COLO668 (cell line): Measurements from ENCODE around the gene SMYD2.

Experiments
- DNase-seq: peaks from one replicate; lab custom pipeline; 2025; ENCODE audit not compliant: unreplicated experiment; lab: John Stamatoyannopoulos, UW

Gene SMYD2

GRCh38 chr1:214300149-214300780 is 19.3 kb downstream of the SMYD2 start:
- no peak for DNase-seq

- DNase-seq = no peak
Observed at GRCh38 chr1:214301526-214301925, 20.6 kb downstream of the SMYD2 start.

DNA sequence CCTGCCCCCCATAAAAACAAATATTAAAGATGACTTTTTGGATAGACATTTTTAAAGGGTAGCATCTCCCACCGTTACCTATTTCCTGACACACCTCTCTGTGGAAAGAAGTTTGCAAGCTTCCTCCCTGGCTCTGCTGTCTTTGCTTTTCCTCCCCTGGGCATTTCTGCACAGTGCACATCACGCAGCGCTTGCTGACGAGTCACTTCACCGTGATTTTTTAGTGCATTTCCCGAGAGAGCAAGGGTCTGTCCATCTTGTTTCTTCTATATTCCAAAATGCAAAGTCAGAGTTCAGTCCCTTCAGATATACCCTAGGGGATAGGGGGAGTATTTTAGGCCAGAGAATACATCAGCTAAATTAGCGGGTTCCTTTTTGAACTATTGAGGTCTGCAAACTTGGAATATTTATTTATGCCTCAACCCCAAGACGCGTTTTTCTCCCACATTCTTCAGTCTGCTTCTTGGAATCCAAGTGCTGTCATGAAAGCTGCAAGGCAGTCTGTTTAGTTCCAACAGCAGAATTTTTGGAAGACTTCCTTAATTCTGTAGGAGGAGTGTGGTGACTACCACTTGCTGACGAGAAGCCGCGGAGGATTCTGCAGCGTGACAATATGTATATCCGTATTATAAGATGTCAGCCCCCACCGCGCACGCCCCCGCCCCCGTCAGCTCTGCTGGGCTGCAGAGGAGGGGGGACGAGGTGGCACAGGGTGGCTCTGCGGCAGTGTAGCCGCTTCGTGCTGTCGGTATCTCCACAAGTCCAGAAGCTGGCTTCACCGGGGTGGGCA is 22.4 kb downstream of the SMYD2 start:
- no peak for DNase-seq

- DNase-seq = no peak
Observed at GRCh38 chr1:214305164-214305751, 24.3 kb downstream of the SMYD2 start.

DNA sequence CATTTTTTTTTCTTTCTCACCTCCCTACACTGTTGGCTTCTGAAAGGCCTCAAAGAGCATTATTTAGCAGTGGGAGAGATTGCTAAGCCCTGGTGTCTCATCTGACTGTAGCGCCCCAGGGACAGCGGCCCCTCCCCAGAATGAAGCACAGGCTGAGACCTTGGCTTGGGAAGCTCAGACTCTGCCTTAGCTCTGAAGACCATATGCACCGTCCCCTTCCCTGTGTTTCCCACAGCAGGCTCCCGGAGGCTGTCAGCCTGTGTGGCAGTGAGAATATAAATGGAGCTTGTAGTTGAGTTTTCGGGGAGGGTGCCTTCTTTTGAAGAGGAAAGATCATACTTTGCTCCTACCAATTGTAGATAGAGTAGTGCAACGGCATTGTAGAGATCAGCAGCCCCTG is 25.3 kb downstream of the SMYD2 start:
- no peak for DNase-seq

- DNase-seq = no peak
Observed at GRCh38 chr1:214310010-214310409, 29.1 kb downstream of the SMYD2 start.

- DNase-seq = no peak
Observed at GRCh38 chr1:214310777-214311690, 30.1 kb downstream of the SMYD2 start.

GRCh38 chr1:214312530-214313051 is 31.6 kb downstream of the SMYD2 start:
- DNase-seq = no peak

DNA sequence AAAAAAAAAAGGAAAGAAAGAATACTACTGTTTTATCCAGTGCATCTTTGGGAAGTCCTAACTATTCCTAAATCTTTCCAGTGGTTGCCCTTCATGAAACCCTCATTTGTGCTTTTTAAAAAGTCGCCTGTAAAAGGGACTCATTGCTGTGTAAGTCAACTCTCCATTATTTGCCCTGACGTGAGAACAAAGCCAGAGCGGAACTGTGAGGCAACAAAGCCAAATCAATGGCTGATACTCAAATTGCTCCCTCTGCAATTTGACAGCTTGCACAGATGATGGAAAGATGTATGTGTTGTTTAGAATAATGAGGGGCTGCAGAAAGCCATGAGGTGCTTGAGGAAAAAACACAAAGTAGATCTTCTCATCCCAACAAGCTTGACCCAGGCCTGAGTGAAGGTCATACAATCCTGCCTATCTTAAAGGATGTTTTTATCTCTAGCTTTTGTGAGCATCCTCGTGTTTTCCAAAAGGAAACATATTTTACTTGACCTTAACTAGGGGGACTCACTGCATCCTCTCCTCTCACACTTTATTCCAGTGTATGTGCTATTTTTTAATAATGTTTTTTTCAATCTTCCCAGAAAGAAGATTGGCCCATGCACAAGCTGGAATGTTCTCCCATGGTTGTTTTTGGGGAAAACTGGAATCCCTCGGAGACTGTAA is 33.4 kb downstream of the SMYD2 start:
- DNase-seq = no peak

DNA sequence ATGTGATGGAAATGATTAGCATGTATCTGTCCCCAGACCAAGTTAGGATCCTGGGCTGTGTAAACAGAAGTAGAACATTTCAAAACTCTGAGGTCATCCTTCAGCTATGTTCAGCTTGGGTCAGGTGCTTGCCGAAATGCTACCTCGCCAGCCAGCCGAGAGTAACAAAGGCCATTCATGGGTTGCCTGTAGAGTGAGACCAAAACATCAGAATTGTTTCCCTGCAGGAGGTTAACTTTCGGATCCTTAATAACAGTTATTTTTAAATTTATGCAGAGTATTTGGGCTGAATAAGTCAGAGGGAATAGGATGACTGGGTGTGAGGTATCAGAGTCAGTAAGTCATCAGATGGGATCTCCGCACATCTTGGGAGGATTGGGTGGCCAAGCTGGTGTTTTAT is 35.6 kb downstream of the SMYD2 start:
- DNase-seq = no peak

DNA sequence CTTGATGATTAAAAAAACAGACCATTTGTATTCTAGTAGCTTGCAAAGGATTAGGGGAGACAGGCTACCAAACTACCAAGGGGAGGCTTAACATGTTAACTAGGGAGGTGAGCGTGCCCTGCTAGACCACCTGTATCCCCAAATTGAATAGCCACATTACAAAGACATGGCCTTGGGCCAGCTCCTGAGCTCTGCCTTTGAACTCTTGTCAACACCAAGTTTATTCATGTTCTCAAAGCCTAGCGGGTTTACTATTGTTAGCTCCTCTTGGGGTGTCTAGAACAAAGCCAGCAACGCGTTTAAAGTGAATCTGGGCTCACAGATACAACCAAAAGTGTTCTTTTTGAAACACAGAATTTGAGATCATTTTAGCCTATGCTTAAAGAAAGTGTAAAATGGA is 36.3 kb downstream of the SMYD2 start:
- no peak for DNase-seq

GRCh38 chr1:214317734-214318133 is 36.8 kb downstream of the SMYD2 start:
- no peak for DNase-seq

- no peak for DNase-seq
Observed at GRCh38 chr1:214318356-214318755, 37.4 kb downstream of the SMYD2 start.

DNA sequence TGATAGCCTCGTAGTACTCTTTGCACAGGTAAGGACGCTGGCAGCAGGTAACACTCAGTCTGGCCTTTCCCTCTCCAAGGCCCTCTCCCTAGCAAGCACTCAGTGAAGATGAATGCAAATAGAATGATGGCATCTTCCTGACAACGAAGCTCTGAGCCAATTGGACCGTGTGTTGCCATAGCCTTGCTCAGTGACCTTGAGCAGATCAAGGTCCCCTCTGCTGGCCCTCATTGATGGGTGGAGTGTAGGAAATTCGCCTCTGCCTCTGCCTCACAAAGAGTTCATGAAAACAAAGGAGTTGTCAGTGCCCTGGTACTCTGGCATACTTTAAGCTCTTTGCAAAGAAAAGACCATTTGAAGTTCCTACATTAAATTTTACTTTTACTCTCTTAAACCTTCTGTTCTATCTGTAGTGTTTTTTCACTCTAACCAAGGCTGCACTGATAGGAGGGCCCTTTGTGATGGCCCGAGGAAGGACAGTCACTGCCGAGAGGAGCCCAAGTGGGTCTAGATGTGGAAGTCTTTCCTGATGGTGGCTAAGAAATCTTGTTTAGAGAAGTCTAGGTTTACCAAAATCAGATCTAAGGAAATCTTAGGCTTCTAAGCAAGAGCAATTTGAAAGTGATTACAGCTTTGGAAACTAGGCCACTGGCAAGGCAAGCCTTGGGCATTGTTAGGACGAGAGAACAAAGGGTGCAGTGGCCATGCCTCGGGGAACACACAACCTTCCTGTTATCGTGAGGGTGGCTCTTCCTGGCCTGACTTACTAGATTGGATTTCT is 38.2 kb downstream of the SMYD2 start:
- DNase-seq = no peak

GRCh38 chr1:214319938-214320337 is 39.0 kb downstream of the SMYD2 start:
- no peak for DNase-seq

- DNase-seq = no peak
Observed at GRCh38 chr1:214321705-214322453, 40.9 kb downstream of the SMYD2 start.

DNA sequence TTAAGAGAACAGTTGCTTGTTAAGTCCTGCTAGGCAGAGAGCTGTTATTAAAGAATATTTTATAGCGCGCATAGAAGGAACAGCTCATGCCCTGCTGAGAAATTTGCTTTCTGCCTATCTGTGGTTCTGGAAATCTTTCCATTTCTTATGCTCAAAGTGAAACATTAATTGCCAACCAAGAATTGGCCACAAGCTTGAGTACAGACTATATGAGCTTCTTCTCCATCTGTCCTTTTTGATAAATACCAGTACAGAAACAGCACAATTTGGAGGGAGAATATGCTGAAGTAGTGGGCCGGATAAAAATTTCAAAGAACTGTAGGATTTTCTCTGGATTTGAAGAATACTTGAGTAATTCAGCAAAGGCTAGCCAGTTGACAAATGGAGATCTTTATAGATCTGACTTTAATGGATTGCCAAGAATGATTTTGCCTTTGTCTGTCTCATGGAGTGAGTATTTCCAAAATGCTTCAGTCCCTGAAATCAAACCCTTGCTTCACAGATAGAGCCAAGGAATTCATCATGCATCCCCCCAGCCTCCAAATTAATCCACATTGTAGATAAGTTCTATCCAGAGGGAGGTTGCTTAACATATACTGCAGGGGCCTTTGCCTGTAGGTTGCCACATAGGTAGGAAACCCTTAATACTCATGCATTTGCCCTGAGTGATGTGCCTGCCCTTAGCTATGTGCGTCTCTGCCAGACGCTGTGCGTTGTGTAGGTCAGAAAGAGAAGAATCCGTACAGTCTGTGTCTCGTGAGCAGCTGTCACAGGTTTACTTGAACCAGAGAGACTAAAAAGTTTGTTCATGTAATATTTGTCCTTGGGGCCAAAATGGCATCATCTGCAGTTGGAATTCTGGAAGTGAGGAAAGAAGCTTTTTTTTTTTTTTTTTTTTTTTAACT is 44.2 kb downstream of the SMYD2 start:
- DNase-seq = no peak

DNA sequence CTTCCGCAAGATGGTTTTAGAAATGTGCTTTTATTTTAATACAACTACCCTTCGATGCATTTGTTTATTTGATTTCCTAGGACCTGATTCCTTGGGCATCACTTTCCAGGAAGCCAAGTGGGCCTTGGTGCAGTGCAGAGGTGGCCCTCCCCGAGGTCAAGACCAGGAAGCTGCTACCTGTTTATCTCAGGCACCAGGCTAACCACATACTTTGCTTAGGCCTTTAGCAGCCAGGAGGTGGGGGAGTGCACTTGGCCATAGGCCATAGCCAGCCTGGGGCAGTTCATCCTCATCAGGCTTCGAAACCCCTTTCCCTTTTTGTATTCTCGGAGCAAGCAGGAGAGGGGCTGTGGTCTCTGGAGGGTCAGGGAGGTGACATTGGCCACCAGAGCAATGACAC is 45.4 kb downstream of the SMYD2 start:
- no peak for DNase-seq
